BE2C (cell line): ENCODE data around the gene GPC3.

Experiments
- DNase-seq: peaks from one replicate; pipeline ENCODE4 v3.0.0-alpha.2; 2020
- H3K27me3 ChIP-seq: fragments of 250-450 bp; sonication (Bioruptor Pico); 2 replicates; pipeline ENCODE4 v1.5.1; 2020; ENCODE audit warnings: mild to moderate bottlenecking
- H3K36me3 ChIP-seq: fragments of 250-450 bp; sonication (Bioruptor Pico); 2 replicates; pipeline ENCODE4 v1.5.1; 2020; ENCODE audit warnings: mild to moderate bottlenecking
- H3K4me1 ChIP-seq: fragments of 250-450 bp; sonication (Bioruptor Pico); 2 replicates; pipeline ENCODE4 v1.5.1; 2020
- H3K4me3 ChIP-seq: 2 replicates; pipeline ENCODE4 v1.5.1; 2011; ENCODE audit warnings: low read depth, low read length
- H3K9me3 ChIP-seq: fragments of 250-450 bp; sonication (Bioruptor Pico); 2 replicates; pipeline ENCODE4 v1.5.1; 2020
- TF ChIP-seq, protein P1 (sequence below): IDR thresholded peaks from 2 replicates; pipeline ENCODE4 v1.5.1; 2012; ENCODE audit warnings: mild to moderate bottlenecking, low read depth, low read length

GPC3 gene

DNA sequence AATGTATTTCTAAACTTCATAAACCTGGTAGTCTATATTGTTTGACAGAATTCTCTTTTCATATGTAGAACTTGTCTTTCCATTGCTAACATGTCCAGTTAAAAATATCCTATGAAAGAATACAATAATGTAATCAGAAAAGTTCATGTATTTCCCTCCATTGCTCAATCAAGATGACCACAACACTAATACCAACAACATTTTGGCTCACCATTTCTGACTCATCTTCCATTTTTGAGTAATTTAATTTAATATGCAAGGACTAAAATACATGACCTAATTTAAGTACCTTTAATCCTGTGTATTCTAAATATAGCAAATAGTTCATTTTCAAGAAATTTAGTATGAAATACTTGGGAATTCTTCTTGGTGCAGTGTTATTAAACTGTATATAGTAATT lies 330.6 kb downstream of the GPC3 start:
- no peaks in the 10 kb centered on the region for H3K27me3 ChIP-seq
- H3K36me3 ChIP-seq, result no peaks in the 10 kb centered on the region
- TF ChIP-seq, protein P1, sequence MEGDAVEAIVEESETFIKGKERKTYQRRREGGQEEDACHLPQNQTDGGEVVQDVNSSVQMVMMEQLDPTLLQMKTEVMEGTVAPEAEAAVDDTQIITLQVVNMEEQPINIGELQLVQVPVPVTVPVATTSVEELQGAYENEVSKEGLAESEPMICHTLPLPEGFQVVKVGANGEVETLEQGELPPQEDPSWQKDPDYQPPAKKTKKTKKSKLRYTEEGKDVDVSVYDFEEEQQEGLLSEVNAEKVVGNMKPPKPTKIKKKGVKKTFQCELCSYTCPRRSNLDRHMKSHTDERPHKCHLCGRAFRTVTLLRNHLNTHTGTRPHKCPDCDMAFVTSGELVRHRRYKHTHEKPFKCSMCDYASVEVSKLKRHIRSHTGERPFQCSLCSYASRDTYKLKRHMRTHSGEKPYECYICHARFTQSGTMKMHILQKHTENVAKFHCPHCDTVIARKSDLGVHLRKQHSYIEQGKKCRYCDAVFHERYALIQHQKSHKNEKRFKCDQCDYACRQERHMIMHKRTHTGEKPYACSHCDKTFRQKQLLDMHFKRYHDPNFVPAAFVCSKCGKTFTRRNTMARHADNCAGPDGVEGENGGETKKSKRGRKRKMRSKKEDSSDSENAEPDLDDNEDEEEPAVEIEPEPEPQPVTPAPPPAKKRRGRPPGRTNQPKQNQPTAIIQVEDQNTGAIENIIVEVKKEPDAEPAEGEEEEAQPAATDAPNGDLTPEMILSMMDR, result no peak
- no peaks in the 10 kb centered on the region for H3K4me1 ChIP-seq
- H3K9me3 ChIP-seq, result no peaks in the 10 kb centered on the region
- no peak for DNase-seq
- no peak overlapping the region for H3K4me3 ChIP-seq

DNA sequence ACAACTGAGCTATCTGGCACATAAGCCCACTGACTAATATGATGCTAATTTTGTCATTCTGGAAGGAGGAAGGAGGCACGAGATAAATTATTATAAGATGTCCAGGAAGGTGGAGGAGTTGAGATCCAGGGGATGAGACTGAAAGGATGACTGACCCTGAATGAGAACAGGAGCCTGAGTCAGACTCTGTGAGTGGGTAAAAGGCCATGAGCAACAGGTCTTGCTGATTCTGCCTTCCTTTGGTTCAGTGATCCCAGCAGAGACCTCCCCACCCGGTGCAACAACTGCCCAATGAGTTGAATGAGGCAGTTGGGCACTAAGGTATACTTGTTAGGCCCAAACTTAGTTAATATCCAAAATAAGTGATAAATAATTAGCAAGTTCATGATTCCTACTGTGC lies 332.0 kb downstream of the GPC3 start:
- Histone ChIP-seq H3K4me3 (no peak overlapping the region), H3K36me3 (no peaks in the 10 kb centered on the region), H3K27me3 (no peaks in the 10 kb centered on the region), H3K4me1 (no peaks in the 10 kb centered on the region), H3K9me3 (no peaks in the 10 kb centered on the region)
- TF ChIP-seq, protein P1, result no peak
- DNase-seq, result no peak

DNA sequence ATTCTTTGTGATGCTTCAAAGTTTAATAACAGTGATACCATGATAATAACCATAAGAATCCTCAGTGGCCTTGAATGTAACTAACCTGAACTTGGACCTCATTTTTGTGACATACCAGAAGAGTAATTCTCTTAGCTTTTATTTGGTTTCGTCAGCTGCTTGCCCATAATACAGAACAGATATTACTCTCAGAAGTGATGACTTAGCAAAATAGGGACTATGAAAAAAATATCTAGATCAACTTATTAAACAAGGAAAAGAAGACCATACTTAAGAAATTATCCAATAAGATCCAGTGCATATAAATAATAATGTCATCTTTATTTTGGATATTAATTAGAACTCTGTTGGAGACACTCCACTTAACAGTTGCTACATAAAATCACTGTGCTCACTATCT lies 333.2 kb downstream of the GPC3 start:
- H3K9me3 ChIP-seq, result no peaks in the 10 kb centered on the region
- no peak for DNase-seq
- TF ChIP-seq, protein P1, result no peak
- no peaks in the 10 kb centered on the region for H3K4me1 ChIP-seq
- H3K27me3 ChIP-seq, result no peaks in the 10 kb centered on the region
- H3K36me3 ChIP-seq, result no peaks in the 10 kb centered on the region
- H3K4me3 ChIP-seq, result no peak overlapping the region

DNA sequence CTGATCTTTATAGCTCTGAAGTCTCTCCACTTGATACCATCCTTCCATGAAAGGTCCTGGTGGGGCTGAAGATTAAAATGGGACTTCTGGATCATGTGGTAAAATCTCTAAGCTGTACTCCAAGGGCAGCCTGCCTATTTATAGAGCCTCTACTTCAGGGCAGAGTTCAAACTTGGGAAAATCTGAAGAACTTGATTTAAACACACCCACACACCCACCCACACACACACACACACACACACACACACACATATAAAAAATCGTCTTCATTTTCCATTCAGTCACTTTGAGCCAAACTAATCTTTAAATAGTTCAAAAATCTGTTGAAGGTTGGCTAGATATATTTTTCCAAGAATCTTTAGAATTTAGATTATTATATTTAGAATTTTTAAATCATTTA lies 335.2 kb downstream of the GPC3 start:
- no peaks in the 10 kb centered on the region for H3K9me3 ChIP-seq
- H3K36me3 ChIP-seq, result no peaks in the 10 kb centered on the region
- no peak overlapping the region for H3K4me3 ChIP-seq
- no peak for DNase-seq
- TF ChIP-seq, protein P1, result no peak
- H3K4me1 ChIP-seq, result no peaks in the 10 kb centered on the region
- H3K27me3 ChIP-seq, result no peaks in the 10 kb centered on the region

DNA sequence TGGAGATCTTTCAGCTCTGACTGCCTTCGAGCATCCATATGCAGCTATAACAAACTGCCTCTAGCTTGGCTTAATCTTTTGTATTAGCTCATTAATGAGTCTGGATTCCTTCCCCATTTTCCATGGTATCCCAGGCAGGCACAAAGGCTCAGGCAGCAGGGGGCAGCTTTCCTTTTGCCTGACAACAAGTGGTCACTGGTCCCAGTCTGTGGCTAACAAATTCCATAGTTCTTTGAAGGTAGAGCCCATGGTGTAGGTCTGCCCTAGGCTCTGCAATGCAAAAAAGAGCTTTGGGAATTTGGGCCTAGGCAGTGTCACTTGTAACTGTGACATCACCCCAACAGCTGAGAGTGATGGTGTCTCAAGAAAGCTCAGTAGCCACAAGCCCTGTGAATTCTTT lies 335.7 kb downstream of the GPC3 start:
- Histone ChIP-seq H3K9me3 (no peaks in the 10 kb centered on the region), H3K4me1 (no peaks in the 10 kb centered on the region), H3K27me3 (no peaks in the 10 kb centered on the region), H3K36me3 (no peaks in the 10 kb centered on the region), H3K4me3 (no peak overlapping the region)
- DNase-seq, result no peak
- TF ChIP-seq, protein P1, result no peak

DNA sequence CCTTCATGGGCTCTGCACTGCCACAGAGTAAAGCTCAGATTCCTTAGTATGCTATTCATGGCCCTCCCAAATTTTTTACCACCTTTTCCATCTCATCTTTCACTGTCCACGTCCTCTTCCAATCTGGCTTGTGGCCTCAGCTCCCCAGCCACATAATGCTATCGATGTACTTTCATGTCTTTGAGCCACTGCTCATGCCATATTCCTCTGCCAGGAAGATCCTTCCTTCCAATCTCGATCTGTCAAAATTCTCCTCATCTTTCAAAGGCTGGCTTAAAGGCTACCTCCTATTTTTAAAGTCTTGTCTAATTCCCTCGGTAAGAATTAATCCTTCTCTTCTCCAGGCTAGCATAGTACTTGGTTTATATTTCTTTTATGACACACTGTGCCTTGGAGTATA lies 336.8 kb downstream of the GPC3 start:
- TF ChIP-seq, protein P1, result no peak
- Histone ChIP-seq H3K27me3 (no peaks in the 10 kb centered on the region), H3K4me3 (no peak overlapping the region), H3K9me3 (no peaks in the 10 kb centered on the region), H3K4me1 (no peaks in the 10 kb centered on the region), H3K36me3 (no peaks in the 10 kb centered on the region)
- no peak for DNase-seq
